Activated naive CD4-positive, alpha-beta T cell treated with anti-CD3 and anti-CD28 coated beads, Interleukin-2, amount 10 ng/mL, durations not matched to agents 7 days and 5 days (primary cell): ENCODE measurements around the gene SCFD2.

ENCODE experiments used
- CTCF ChIA-PET: fragments of 350-600 bp; sonication (Branson Sonifier 250); formaldehyde crosslinking; loops from one replicate; lab custom pipeline; 2021; ENCODE audit warnings: antibody characterized with exemption; lab: Charles Lee
- DNase-seq: peaks from one replicate; pipeline ENCODE4 v3.0.0-alpha.2; 2020
- H3K27ac Mint-ChIP-seq: one replicate; pipeline ENCODE4 v1.8.0; 2021; ENCODE audit warnings: mild to moderate bottlenecking, moderate library complexity, mixed read lengths
- H3K27me3 Mint-ChIP-seq: one replicate; pipeline ENCODE4 v1.8.0; 2021; ENCODE audit warnings: mild to moderate bottlenecking, mixed read lengths
- H3K36me3 Mint-ChIP-seq: one replicate; pipeline ENCODE4 v1.8.0; 2021; ENCODE audit warnings: mixed read lengths
- H3K4me1 Mint-ChIP-seq: one replicate; pipeline ENCODE4 v1.8.0; 2021; ENCODE audit warnings: mixed read lengths
- H3K4me3 Mint-ChIP-seq: one replicate; pipeline ENCODE4 v1.8.0; 2021; ENCODE audit warnings: mild to moderate bottlenecking, moderate library complexity, mixed read lengths
- H3K9me3 Mint-ChIP-seq: one replicate; pipeline ENCODE4 v1.8.0; 2021; ENCODE audit warnings: mixed read lengths

Gene SCFD2

GRCh38 chr4:53089936-53090729 is 275.7 kb downstream of the SCFD2 start:
- DNase-seq, result no peak
- CTCF ChIA-PET, result no interaction called here
- peaks cover 6% of the 10 kb centered on the region for H3K9me3 Mint-ChIP-seq
- H3K4me3 Mint-ChIP-seq, result no peak overlapping the region
- H3K27me3 Mint-ChIP-seq, result no peaks in the 10 kb centered on the region
- no peaks in the 10 kb centered on the region for H3K36me3 Mint-ChIP-seq
- no peak overlapping the region for H3K27ac Mint-ChIP-seq
- H3K4me1 Mint-ChIP-seq, result no peaks in the 10 kb centered on the region

- Mint-ChIP-seq H3K27me3 (no peaks in the 10 kb centered on the region), H3K9me3 (peaks cover 16% of the 10 kb centered on the region), H3K36me3 (peaks cover 4% of the 10 kb centered on the region), H3K4me3 (no peak overlapping the region), H3K27ac (no peak overlapping the region), H3K4me1 (no peaks in the 10 kb centered on the region)
- CTCF ChIA-PET, result no interaction called here
- no peak for DNase-seq
Observed at GRCh38 chr4:53088152-53088551, 277.7 kb downstream of the SCFD2 start.

- DNase-seq, result no peak
- no peak overlapping the region for H3K4me3 Mint-ChIP-seq
- H3K36me3 Mint-ChIP-seq, result no peaks in the 10 kb centered on the region
- CTCF ChIA-PET, result no interaction called here
- H3K9me3 Mint-ChIP-seq, result no peaks in the 10 kb centered on the region
- H3K4me1 Mint-ChIP-seq, result peaks cover 8% of the 10 kb centered on the region
- H3K27me3 Mint-ChIP-seq, result no peaks in the 10 kb centered on the region
- H3K27ac Mint-ChIP-seq, result no peak overlapping the region
Observed at GRCh38 chr4:53076374-53076958, 289.4 kb downstream of the SCFD2 start.

GRCh38 chr4:53075162-53075785 is 290.6 kb downstream of the SCFD2 start:
- no peak overlapping the region for H3K4me3 Mint-ChIP-seq
- H3K27me3 Mint-ChIP-seq, result no peaks in the 10 kb centered on the region

GRCh38 chr4:53068755-53069330 is 297.0 kb downstream of the SCFD2 start:
- CTCF ChIA-PET, result no interaction called here
- Mint-ChIP-seq H3K9me3 (peaks cover 14% of the 10 kb centered on the region), H3K27ac (no peak overlapping the region), H3K36me3 (no peaks in the 10 kb centered on the region), H3K4me3 (no peak overlapping the region), H3K27me3 (no peaks in the 10 kb centered on the region), H3K4me1 (no peaks in the 10 kb centered on the region)
- no peak for DNase-seq

More at GRCh38 chr4:53075162-53075785, 290.6 kb downstream of the SCFD2 start:
- H3K27ac Mint-ChIP-seq, result peak overlapping the region; percentile 30
- H3K4me1 Mint-ChIP-seq, result peaks cover 8% of the 10 kb centered on the region
- H3K9me3 Mint-ChIP-seq, result no peaks in the 10 kb centered on the region
- no peaks in the 10 kb centered on the region for H3K36me3 Mint-ChIP-seq
- no peak for DNase-seq
- CTCF ChIA-PET, result interaction anchor here (1.3 kb wide), 1 partner anchor 16 kb away, joined by 3 read pairs; no protein-coding TSS in a partner anchor

GRCh38 chr4:53067125-53067802 is 298.6 kb downstream of the SCFD2 start:
- DNase-seq, result no peak
- H3K36me3 Mint-ChIP-seq, result no peaks in the 10 kb centered on the region
- CTCF ChIA-PET, result no interaction called here
- no peak overlapping the region for H3K4me3 Mint-ChIP-seq
- H3K9me3 Mint-ChIP-seq, result peaks cover 14% of the 10 kb centered on the region
- no peaks in the 10 kb centered on the region for H3K4me1 Mint-ChIP-seq
- H3K27ac Mint-ChIP-seq, result no peak overlapping the region
- no peaks in the 10 kb centered on the region for H3K27me3 Mint-ChIP-seq

GRCh38 chr4:53066155-53066554 is 299.7 kb downstream of the SCFD2 start:
- Mint-ChIP-seq H3K27ac (no peak overlapping the region), H3K4me3 (no peak overlapping the region), H3K9me3 (peaks cover 14% of the 10 kb centered on the region), H3K27me3 (no peaks in the 10 kb centered on the region), H3K4me1 (no peaks in the 10 kb centered on the region), H3K36me3 (no peaks in the 10 kb centered on the region)
- CTCF ChIA-PET, result no interaction called here
- no peak for DNase-seq

- Mint-ChIP-seq H3K27me3 (no peaks in the 10 kb centered on the region), H3K27ac (no peak overlapping the region), H3K4me3 (no peak overlapping the region), H3K9me3 (peaks cover 14% of the 10 kb centered on the region), H3K36me3 (no peaks in the 10 kb centered on the region), H3K4me1 (no peaks in the 10 kb centered on the region)
- no peak for DNase-seq
- CTCF ChIA-PET, result no interaction called here
Observed at GRCh38 chr4:53064609-53065008, 301.3 kb downstream of the SCFD2 start.

- no peaks in the 10 kb centered on the region for H3K27me3 Mint-ChIP-seq
- CTCF ChIA-PET, result no interaction called here
- H3K4me1 Mint-ChIP-seq, result no peaks in the 10 kb centered on the region
Observed at GRCh38 chr4:53061091-53061850, 304.6 kb downstream of the SCFD2 start.

GRCh38 chr4:53060278-53060677 is 305.6 kb downstream of the SCFD2 start:
- H3K36me3 Mint-ChIP-seq, result no peaks in the 10 kb centered on the region
- H3K4me3 Mint-ChIP-seq, result no peak overlapping the region
- H3K9me3 Mint-ChIP-seq, result no peaks in the 10 kb centered on the region
- no peaks in the 10 kb centered on the region for H3K27me3 Mint-ChIP-seq
- no peaks in the 10 kb centered on the region for H3K4me1 Mint-ChIP-seq
- DNase-seq, result no peak
- H3K27ac Mint-ChIP-seq, result no peak overlapping the region
- CTCF ChIA-PET, result no interaction called here

More at GRCh38 chr4:53061091-53061850, 304.6 kb downstream of the SCFD2 start:
- DNase-seq, result no peak
- Mint-ChIP-seq H3K9me3 (no peaks in the 10 kb centered on the region), H3K4me3 (no peak overlapping the region), H3K36me3 (no peaks in the 10 kb centered on the region), H3K27ac (no peak overlapping the region)

- Mint-ChIP-seq H3K27ac (no peak overlapping the region), H3K4me3 (no peak overlapping the region), H3K36me3 (no peaks in the 10 kb centered on the region), H3K4me1 (no peaks in the 10 kb centered on the region), H3K27me3 (no peaks in the 10 kb centered on the region), H3K9me3 (no peaks in the 10 kb centered on the region)
- CTCF ChIA-PET, result no interaction called here
- no peak for DNase-seq
Observed at GRCh38 chr4:53059871-53060270, 306.0 kb downstream of the SCFD2 start.

- H3K27ac Mint-ChIP-seq, result no peak overlapping the region
- no peaks in the 10 kb centered on the region for H3K9me3 Mint-ChIP-seq
- no peak for DNase-seq
- no peaks in the 10 kb centered on the region for H3K4me1 Mint-ChIP-seq
- no peaks in the 10 kb centered on the region for H3K36me3 Mint-ChIP-seq
- CTCF ChIA-PET, result no interaction called here
- H3K27me3 Mint-ChIP-seq, result no peaks in the 10 kb centered on the region
- no peak overlapping the region for H3K4me3 Mint-ChIP-seq
Observed at GRCh38 chr4:53059256-53059655, 306.6 kb downstream of the SCFD2 start.

GRCh38 chr4:53057679-53058078 is 308.2 kb downstream of the SCFD2 start:
- Mint-ChIP-seq H3K27ac (no peak overlapping the region), H3K27me3 (no peaks in the 10 kb centered on the region), H3K4me3 (no peak overlapping the region), H3K9me3 (no peaks in the 10 kb centered on the region), H3K4me1 (no peaks in the 10 kb centered on the region), H3K36me3 (no peaks in the 10 kb centered on the region)
- CTCF ChIA-PET, result no interaction called here
- DNase-seq, result no peak
